Lung (tissue), 12 donors: Measurements from ENCODE around the gene ZNF440. TPM values are rescaled to one million over a fixed set of nuclear protein-coding genes. Genes with fewer than 3 reads are reported as not detected.
A peak's percentile ranks its signal among the peaks of the same experiment; 100 is the strongest.

Experiments
- ATAC-seq: fragments of 200-7000 bp; cut with Tn5 transposase; one replicate; pipeline ENCODE4 v1.9.1; 2020; ENCODE audit warnings: moderate number of reproducible peaks; ENCODE audit not compliant: insufficient read depth, low FRiP score
- DNase-seq, 3 donors: peaks; one replicate each; pipeline ENCODE4 v3.0.0-alpha.2; 2013 to 2017
- H3K27ac ChIP-seq, 2 donors: one replicate each; pipeline ENCODE4 v1.5.1; 2013; ENCODE audit warnings: mild to moderate bottlenecking in 2 of 2, moderate library complexity in 2 of 2, control low read depth in 1 of 2, inconsistent platforms in 1 of 2, low read depth in 1 of 2, low read length in 1 of 2
- H3K27me3 ChIP-seq, 3 donors: one replicate each; pipeline ENCODE4 v1.5.1; 2013; ENCODE audit warnings: low read length in 2 of 3; ENCODE audit not compliant: control insufficient read depth in 3 of 3, insufficient read depth in 3 of 3
- H3K36me3 ChIP-seq, 4 donors: one replicate each; pipeline ENCODE4 v1.5.1; 2013; ENCODE audit warnings: low read length in 4 of 4, mild to moderate bottlenecking in 1 of 4, moderate library complexity in 1 of 4; ENCODE audit not compliant: control insufficient read depth in 4 of 4, insufficient read depth in 4 of 4
- H3K4me1 ChIP-seq, 5 donors: one replicate each; pipeline ENCODE4 v1.5.1; 2013; ENCODE audit warnings: low read length in 5 of 5, mild to moderate bottlenecking in 2 of 5, moderate library complexity in 1 of 5; ENCODE audit not compliant: control insufficient read depth in 5 of 5, insufficient read depth in 5 of 5
- H3K4me3 ChIP-seq: one replicate; pipeline ENCODE4 v1.5.1; 2013; ENCODE audit warnings: mild to moderate bottlenecking, control low read depth, moderate library complexity
- H3K9ac ChIP-seq, 2 donors: one replicate each; pipeline ENCODE4 v1.5.1; 2013; ENCODE audit warnings: low read length in 2 of 2, control low read depth in 1 of 2; ENCODE audit not compliant: insufficient read depth in 1 of 2
- H3K9me3 ChIP-seq, 4 donors: one replicate each; pipeline ENCODE4 v1.5.1; 2013; ENCODE audit warnings: low read length in 3 of 4, mild to moderate bottlenecking in 1 of 4, moderate library complexity in 1 of 4; ENCODE audit not compliant: control insufficient read depth in 4 of 4, insufficient read depth in 3 of 4
- CTCF ChIP-seq: IDR thresholded peaks from 2 replicates; pipeline ENCODE4 v1.5.1; 2012; ENCODE audit warnings: mild to moderate bottlenecking; ENCODE audit errors: control extremely low read depth, extremely low read depth
- WGBS, 2 donors: extraction: QIAGEN DNeasy Blood & Tissue Kit; methylation state at CpG; one replicate each; pipeline ENCODE4 v1.1.7; 2013; 5-methylcytosine and 5-hydroxymethylcytosine counted together
- polyA plus RNA-seq, 2 donors: library from polyadenylated mRNA; stranded (reverse); fragments of 200-250 nt; gene quantifications; one replicate each; pipeline ENCODE4 v1.2.1, GENCODE V29; 2013
- total RNA-seq, 2 donors: library from RNA; depleted of rRNA in 1 of 2; stranded (reverse); fragments of >200 nt in 1 of 2; gene quantifications; one replicate each; pipeline ENCODE4 v1.2.1, GENCODE V29; 2014 to 2021
- donor health status: control.
- donor health status: control.
- donor health status: Bipolar disorder and iron deficiency.
- donor health status: healthy.
- donor health status: DM: yes; HTN: yes; CAD: no.

The ZNF440 gene
- total and polyA plus RNA-seq, 4 donors: 5.2 to 42.0 (median 17.5) TPM

GRCh38 chr19:11787536-11787935 lies 26.5 kb upstream of the ZNF440 start:
- H3K9me3 ChIP-seq: peaks cover 0 to 35% (median 8%) of the 10 kb centered on the region in 4 donors
- H3K36me3 ChIP-seq: peaks cover 0 to 19% (median 5%) of the 10 kb centered on the region in 4 donors
- no peaks in the 10 kb centered on the region for H3K27me3 ChIP-seq
- TF ChIP-seq CTCF: no peak
- no peaks in the 10 kb centered on the region for H3K4me1 ChIP-seq
- H3K27ac ChIP-seq: no peak overlapping the region
- no peak for ATAC-seq
- 77 to 79% methylated on average over 3 of the region's 3 CpGs for WGBS, 2 donors
- no peak overlapping the region for H3K9ac ChIP-seq
- DNase-seq: no peak
- no peak overlapping the region for H3K4me3 ChIP-seq

- ATAC-seq (no peak), DNase-seq (no peak)
- no peaks in the 10 kb centered on the region for H3K36me3 ChIP-seq
- H3K9ac ChIP-seq: no peak overlapping the region
- H3K27me3 ChIP-seq: no peaks in the 10 kb centered on the region
- H3K27ac ChIP-seq: no peak overlapping the region
- H3K4me3 ChIP-seq: no peak overlapping the region
- no peak for TF ChIP-seq CTCF
- H3K4me1 ChIP-seq: peaks cover 0 to 7% (median 1%) of the 10 kb centered on the region in 5 donors
- H3K9me3 ChIP-seq: peaks cover 0 to 13% (median 0%) of the 10 kb centered on the region in 4 donors
These were observed 21.1 kb upstream of the ZNF440 start for GRCh38 chr19:11792942-11793341.

GRCh38 chr19:11797491-11797890 lies 16.6 kb upstream of the ZNF440 start:
- Histone ChIP-seq H3K36me3 (no peaks in the 10 kb centered on the region), H3K27me3 (no peaks in the 10 kb centered on the region), H3K4me1 (peaks cover 0 to 9% (median 2%) of the 10 kb centered on the region in 5 donors), H3K27ac (no peak overlapping the region), H3K9ac (no peak overlapping the region), H3K4me3 (no peak overlapping the region), H3K9me3 (peaks cover 0 to 4% (median under 1%) of the 10 kb centered on the region in 4 donors)
- DNase-seq (peak; percentile 87 to 90 (median 90)), ATAC-seq (peak; percentile 86)
- TF ChIP-seq CTCF: peak; percentile 90
- WGBS, 2 donors: 6 to 10% methylated on average over 8 of the region's 8 CpGs
